ENCODE data around the gene KCNE4.
A peak's percentile ranks its signal among the peaks of the same experiment; 100 is the strongest.

KCNE4 gene

GRCh38 chr2:223041527-223042109, 10.4 kb upstream of the KCNE4 start:
- DNase-seq = peak; percentile 86

DNA sequence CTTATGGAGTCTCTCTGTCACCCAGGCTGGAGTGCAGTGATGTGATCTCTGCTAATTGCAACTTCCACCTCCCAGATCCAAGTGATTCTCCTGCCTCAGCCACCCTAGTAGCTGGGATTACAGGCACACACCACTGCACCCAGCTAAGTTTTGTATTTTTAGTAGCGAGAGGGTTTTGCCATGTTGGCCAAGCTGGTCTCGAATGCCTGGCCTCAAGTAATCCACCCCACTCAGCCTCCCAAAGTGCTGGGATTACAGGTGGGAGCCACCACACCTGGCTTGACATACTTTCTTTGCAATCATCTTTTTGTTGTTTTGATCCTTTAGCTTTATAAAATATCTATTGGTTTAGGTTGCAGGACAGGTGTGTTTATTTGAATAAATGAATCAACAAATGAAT, 9.7 kb upstream of the KCNE4 start:
- no peak for DNase-seq

GRCh38 chr2:223042704-223043118, 9.3 kb upstream of the KCNE4 start:
- no peak for DNase-seq

DNA sequence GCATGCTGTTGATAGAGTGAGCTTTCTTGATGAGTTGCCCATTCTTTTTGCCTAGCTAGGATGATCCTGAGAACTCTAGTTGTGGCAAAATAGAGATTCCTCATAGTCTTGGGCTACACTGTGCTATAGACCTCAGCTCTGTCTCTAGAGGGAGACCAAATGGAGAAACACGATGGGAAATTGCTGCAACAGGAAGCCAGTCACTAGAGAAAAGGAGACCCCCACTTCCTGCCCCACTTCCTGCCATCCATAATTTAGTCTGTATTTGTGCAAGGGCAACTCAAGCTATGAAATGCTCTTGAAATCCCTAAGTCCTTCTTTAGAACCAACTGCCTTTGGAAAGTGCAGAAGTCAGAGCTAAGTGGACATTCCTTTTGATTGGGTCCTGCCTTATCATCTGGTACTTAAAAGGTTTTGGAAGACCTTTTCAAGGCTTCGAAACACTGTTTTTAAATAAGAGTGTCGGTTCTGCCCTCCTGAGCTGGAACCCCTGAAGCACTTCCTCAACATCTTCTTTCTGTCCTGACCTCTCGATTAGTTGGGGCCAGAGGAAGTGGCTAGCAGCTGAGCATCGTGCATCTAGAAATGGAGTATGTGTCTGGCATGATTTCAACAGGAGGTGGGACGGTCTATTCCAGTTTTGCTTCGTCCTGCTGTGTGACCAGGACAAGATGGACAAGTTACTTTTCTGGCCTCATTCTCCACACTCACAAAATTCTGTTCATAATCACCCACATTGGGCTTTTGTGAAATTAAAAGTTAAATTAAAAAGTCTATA, 8.6 kb upstream of the KCNE4 start:
- no peak for DNase-seq

DNA sequence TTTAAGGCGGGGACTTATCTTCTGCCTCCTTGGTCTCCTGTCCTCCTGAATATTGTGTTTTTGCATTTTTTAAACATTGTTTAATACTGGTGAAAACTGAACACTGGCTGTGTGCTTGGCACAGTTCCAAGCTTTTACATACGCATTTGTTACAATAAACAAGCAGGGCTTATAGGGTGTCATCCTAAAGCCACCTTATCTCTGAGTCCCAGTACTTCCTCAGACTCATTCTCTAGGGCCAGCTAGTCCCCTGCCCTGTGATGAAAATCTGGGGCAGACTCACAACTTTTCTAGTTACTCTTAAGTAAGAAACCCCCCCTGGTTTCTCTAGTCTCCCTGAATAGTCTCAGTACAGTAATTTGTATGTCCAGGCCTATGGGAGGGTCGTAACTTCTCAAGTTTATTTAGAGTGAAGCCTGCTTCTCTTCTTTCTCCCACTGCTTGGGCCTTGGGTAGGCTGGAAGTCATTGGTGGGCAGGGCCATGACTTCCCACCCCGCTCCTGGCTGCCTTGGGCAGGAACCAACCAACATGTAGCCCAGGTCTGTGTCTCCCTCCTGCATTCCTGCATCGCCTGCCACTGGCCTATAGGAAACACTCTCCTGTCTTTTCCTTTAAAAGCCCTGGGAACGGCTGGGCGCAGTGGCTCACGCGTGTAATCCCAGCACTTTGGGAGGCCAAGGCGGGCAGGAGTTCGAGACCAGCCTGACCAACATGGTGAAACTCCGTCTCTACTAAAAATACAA, 7.7 kb upstream of the KCNE4 start:
- no peak for DNase-seq

DNA sequence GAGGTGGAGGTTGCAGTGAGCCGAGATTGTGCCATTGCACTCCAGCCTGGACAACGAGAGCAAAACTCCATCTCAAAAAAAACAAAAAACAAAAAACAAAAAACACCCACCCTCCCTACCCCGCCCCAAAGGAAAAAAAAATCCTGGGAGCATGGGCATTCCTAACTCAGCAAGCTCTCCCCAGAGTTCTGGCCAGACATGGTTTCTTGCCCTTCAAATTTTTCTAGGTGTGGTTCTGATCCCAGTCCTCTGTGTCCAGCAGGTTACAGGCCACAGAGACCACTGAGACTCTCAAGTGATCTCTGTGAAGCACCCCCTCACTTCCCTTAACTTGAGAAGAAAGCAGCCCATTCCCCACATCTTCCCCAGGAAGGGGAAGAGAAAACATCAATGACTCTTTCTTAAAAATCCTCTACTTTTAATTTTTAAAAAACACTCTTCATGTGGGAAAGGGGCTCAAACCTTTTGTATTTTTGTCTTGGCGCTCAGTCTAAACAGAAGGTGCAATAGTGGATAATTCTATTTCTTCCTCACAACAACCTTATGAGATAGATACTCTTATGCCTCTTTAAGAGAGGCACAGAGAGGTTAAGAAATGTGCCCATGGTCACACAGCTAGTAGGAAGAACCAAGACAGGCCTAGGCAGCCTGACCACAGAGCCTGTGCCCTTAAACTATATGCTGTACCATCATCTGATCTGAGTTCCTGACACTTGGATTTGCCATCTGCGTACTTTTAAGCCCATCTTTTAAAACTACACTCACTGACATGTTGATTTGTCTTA, 6.9 kb upstream of the KCNE4 start:
- no peak for DNase-seq

DNA sequence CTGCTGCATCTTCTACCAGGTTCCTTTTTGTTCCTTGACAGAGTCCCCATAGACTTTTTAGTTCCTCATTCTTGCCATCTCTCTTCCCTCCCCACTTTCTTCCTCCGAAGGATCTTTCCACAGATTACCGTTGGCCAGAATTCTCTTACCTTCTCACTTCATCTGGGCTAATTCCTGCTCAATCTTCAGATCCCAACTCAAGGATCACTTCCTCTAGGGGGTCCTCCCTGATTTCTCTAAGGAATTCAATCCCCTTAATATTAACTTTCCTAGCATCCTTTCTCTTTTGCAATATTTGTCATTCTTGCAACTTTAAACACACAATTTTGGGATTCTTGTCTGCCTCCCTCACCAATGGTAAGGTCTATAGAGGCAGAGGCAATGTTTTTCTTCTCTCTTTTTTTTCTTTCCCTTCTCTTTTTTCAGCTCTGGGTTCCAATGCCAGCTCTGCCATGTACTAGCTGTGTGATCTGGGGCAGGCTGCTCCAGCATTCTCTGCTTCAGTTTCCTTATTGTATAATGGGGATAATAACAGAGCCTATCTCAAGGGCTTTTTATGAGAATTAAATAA, 5.4 kb upstream of the KCNE4 start:
- no peak for DNase-seq

- DNase-seq = no peak
These were observed 4.7 kb upstream of the KCNE4 start for GRCh38 chr2:223047260-223047761.

- DNase-seq = no peak
These were observed 3.5 kb upstream of the KCNE4 start for GRCh38 chr2:223048519-223048918.

DNA sequence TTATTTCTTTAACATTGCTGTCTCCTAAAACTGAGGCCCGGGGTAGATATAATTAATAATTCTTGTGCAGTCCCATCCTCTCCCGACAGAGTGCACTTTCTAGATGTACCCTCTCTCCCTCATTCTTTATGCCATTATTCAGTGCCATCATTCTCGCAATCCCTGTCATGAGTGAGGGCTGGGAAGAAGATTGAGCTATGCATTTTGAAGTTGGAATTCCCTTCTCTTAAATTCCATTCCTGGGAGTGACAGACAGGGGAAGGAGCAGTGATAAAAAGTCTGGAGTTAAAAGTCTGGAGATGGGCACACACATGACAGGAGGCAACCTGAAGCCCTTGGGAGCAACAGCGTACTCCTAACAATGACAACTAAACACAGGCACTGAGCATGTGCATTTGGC, 2.6 kb upstream of the KCNE4 start:
- DNase-seq = no peak

DNA sequence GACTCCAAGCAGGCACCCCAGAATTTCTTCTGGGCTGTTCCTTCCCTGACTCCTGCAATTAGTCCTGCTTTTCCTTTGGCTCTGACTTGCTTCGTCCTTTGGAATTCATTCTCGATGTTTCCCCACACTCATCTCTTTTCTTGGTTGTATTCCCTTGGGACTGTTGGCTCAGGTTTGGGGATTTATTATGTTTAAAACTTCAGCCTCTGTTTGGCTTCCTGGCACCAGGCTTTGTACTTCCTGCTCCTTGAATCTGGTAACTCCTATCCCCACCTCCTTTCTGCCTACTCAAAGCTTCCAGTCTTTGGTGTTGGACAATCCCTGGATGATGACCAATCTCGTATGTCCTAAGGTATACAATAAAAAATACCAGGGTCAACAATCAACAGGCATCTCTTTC, 1.8 kb upstream of the KCNE4 start:
- DNase-seq = no peak

DNA sequence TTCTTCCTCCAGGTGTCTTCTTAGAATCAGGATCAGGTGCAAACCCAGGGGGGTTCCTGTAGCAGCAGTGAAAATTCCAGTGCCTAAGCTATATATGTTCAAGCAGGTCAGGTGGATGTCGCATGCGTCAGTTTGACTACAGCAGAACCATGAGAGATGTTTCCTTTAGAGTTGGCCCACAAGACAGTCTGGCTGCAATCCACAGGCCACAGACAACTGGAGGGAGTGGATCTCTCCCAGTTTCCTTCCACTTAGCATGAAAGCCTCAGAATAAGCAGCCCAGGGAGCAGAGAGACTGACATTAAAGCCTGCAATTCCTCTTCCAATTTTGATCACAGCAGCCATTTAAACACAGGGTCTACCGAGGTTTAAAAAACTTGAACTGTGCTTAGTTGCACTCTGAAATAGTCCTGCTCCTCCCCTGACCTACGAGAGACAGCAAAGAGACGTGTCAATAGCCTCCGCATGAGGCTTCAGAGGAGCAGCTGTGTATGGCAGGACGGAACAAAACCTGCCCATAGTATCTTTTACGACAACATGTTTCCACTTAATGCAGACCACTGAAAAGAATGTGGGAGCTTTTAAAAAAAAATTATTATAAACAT, 988 bp upstream of the KCNE4 start:
- DNase-seq = no peak

DNA sequence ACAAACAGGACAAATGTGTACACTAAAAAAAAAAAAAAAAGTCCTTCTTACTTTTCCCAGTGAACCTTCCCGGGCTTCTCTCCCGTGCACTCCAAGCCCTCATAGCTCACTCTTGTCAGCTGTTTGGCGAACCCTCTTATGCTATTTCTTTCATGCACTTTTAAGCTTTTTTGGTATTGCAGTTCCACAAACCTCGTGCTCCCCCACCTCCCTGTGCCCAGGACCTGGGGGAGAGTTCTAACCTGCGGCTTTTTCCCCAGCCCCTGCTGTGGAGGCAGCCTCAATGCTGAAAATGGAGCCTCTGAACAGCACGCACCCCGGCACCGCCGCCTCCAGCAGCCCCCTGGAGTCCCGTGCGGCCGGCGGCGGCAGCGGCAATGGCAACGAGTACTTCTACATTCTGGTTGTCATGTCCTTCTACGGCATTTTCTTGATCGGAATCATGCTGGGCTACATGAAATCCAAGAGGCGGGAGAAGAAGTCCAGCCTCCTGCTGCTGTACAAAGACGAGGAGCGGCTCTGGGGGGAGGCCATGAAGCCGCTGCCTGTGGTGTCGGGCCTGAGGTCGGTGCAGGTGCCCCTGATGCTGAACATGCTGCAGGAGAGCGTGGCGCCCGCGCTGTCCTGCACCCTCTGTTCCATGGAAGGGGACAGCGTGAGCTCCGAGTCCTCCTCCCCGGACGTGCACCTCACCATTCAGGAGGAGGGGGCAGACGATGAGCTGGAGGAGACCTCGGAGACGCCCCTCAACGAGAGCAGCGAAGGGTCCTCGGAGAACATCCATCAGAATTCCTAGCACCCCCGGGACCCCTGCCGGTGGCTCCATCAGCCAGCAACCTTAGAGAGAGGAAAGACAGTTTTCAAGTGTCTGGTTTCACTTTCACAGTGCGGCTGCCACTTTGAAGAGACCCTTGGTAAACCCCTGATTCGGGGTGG, 826 bp downstream of the KCNE4 start:
- DNase-seq = no peak

GRCh38 chr2:223053484-223054192, 1.6 kb downstream of the KCNE4 start:
- DNase-seq = no peak

DNA sequence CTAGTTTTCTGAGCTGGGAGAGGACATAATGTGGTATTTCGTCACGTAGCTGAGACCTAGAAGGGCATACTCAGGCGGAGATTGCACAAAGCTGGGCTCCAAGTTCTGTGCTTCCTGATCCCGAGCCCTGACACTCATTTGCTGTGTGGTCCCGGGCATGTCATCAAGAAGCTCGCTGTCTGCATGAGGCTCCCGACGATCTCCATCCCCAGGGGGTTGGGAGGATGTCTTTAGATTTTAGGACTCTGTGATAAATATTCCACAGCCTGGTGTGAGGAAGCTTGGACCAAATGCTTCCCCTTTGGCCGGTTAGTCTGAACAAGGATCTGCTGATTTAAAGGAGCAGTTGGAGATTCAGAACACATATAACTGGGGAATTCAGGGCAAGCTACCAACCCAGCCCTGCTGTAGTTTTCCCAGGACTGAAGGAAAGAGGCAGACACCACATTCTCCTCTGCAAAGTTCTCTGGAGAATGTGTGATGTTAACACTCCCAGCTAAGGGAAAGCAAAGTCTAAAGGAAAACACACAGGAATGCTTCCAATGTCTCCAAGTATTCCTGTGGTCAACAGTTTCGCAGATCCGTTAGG, 2.3 kb downstream of the KCNE4 start:
- DNase-seq = no peak

DNA sequence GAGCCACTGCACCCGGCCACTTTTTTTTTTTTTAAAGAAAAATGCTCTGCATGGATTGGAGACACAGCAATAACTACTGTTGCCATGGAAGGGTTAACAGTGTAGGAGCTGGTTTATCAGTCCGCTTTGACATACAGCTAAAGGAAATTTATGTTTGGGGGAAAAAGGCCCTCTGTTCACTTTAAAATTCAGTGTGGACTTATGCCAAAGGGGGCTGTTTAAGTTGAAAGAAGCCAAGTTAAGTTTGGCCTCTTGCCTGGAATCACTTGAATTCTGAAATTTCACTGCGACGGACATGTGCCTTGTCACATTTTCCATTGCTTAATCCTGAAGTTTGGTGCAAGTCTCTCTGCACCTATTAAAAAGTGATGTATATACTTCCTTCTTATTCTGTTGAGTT, 3.1 kb downstream of the KCNE4 start:
- DNase-seq = peak; percentile 95

DNA sequence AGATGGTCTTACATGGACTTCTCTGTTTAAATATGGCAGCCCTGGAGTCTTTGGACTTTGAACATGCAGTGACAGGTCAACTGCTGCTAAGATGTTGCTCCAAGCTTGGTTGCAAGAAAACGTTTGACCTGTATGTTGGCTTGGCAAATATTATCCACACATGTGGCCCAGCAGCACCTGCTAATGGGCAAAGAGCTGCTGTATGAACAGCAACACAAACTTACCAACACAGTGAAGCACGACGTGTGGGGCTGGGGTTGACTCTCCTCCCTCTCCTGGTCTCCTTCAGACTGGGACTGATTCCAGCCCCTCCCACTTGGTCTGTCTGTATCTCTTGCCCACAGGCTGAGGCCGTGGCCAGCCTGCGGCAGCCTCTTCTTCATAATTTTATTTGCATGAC, 3.8 kb downstream of the KCNE4 start:
- peak; percentile 92 for DNase-seq

DNA sequence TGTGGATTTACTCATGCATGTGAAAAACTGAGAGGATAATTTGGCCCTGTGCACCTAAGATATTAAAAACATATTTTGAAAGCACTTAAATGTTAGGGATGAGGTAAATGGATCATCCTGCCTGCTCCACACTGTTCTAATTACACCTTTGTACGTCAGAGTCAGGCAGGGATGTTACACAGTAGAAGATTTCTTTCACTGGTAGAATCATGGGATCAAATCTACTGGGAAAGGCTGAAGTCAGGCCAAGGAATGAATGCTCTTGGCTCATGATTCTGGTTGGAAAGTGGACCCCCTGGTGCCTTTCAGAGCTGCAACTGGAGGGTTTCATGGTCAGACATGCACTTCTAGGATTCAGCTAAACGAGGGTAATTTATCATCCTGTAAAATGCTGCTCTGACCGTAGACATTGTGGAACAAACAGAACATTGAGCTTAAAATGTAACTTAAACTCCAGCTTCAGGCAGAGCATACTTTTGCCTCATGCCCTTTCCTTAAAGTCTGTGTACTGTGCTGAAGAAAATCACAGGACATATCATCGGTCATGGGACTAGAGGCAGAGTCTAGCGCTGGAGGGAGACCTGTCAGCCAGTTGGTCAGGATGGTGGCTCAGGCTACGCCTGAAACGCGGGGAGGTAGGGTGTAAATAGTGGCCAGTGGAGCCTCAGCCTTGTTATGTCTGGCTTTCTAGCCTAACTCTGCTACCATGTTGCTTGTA, 4.9 kb downstream of the KCNE4 start:
- DNase-seq = peak; percentile 75

GRCh38 chr2:223057569-223057968, 5.6 kb downstream of the KCNE4 start:
- DNase-seq = no peak

All from NCI-H446 treated with DMSO at 0.1 percent for 48 hours (cell line).